Trophoblast cell (in vitro differentiated cells and primary cell): ENCODE measurements around the gene IMMP2L.
A peak's percentile ranks its signal among the peaks of the same experiment; 100 is the strongest.

ENCODE experiments used
- DNase-seq, 2 donors: peaks; one replicate each; pipeline ENCODE4 v3.0.0-alpha.2; 2016
- H2AFZ ChIP-seq: 2 replicates; pipeline ENCODE4 v1.6.1; 2013; ENCODE audit warnings: low read length, moderate library complexity, mild to moderate bottlenecking; ENCODE audit not compliant: insufficient read depth, poor library complexity
- H2AK5ac ChIP-seq: 2 replicates; pipeline ENCODE4 v1.6.1; 2013; ENCODE audit warnings: mild to moderate bottlenecking, low read length
- H2BK120ac ChIP-seq: 2 replicates; pipeline ENCODE4 v1.6.1; 2013; ENCODE audit warnings: low read length, mild to moderate bottlenecking, moderate library complexity; ENCODE audit not compliant: insufficient read depth, poor library complexity
- H2BK12ac ChIP-seq: 2 replicates; pipeline ENCODE4 v1.6.1; 2013; ENCODE audit warnings: mild to moderate bottlenecking, low read length, moderate library complexity
- H2BK5ac ChIP-seq: 2 replicates; pipeline ENCODE4 v1.6.1; 2013; ENCODE audit warnings: low read length, low read depth, moderate library complexity, mild to moderate bottlenecking; ENCODE audit not compliant: poor library complexity
- H3K14ac ChIP-seq: 2 replicates; pipeline ENCODE4 v1.6.1; 2013; ENCODE audit warnings: mild to moderate bottlenecking, low read length
- H3K18ac ChIP-seq: 2 replicates; pipeline ENCODE4 v1.6.1; 2013; ENCODE audit warnings: mild to moderate bottlenecking, low read length
- H3K23ac ChIP-seq: 2 replicates; pipeline ENCODE4 v1.6.1; 2013; ENCODE audit warnings: low read length
- H3K27ac ChIP-seq: 2 replicates; pipeline ENCODE4 v1.5.1; 2013; ENCODE audit warnings: low read depth, mild to moderate bottlenecking, inconsistent platforms, low read length, moderate library complexity
- H3K27me3 ChIP-seq: 2 replicates; pipeline ENCODE4 v1.6.1; 2013; ENCODE audit warnings: inconsistent platforms, mild to moderate bottlenecking, low read length, moderate library complexity; ENCODE audit not compliant: insufficient read depth
- H3K36me3 ChIP-seq, 2 experiments: 1 replicate in 1 of 2; 2 replicates in 1 of 2; pipeline ENCODE4 v1.6.1; 2013; ENCODE audit warnings: low read length in 2 of 2, mild to moderate bottlenecking in 2 of 2, moderate library complexity in 1 of 2; ENCODE audit not compliant: insufficient read depth in 2 of 2, control insufficient read depth in 1 of 2
- H3K4ac ChIP-seq: 2 replicates; pipeline ENCODE4 v1.6.1; 2013; ENCODE audit warnings: low read depth, mild to moderate bottlenecking, low read length, moderate library complexity
- H3K4me1 ChIP-seq, 2 experiments: 1 replicate in 1 of 2; 2 replicates in 1 of 2; pipeline ENCODE4 v1.6.1; 2013; ENCODE audit warnings: low read length in 2 of 2, mild to moderate bottlenecking in 2 of 2, moderate library complexity in 1 of 2; ENCODE audit not compliant: insufficient read depth in 2 of 2, control insufficient read depth in 1 of 2
- H3K4me2 ChIP-seq: 2 replicates; pipeline ENCODE4 v1.6.1; 2013; ENCODE audit warnings: inconsistent platforms, mild to moderate bottlenecking, low read length, moderate library complexity
- H3K4me3 ChIP-seq: 2 replicates; pipeline ENCODE4 v1.5.1; 2013; ENCODE audit warnings: mild to moderate bottlenecking, low read depth, low read length, inconsistent platforms
- H3K79me1 ChIP-seq: one replicate; pipeline ENCODE4 v1.6.1; 2013; ENCODE audit warnings: low read length
- H3K79me2 ChIP-seq: 2 replicates; pipeline ENCODE4 v1.6.1; 2013; ENCODE audit warnings: low read length, mild to moderate bottlenecking; ENCODE audit not compliant: control insufficient read depth, insufficient read depth, poor library complexity
- H3K9ac ChIP-seq: 2 replicates; pipeline ENCODE4 v1.6.1; 2013; ENCODE audit warnings: mild to moderate bottlenecking, low read length
- H3K9me3 ChIP-seq: 2 replicates; pipeline ENCODE4 v1.6.1; 2013; ENCODE audit warnings: low read depth, mild to moderate bottlenecking, control low read depth, inconsistent platforms, low read length; ENCODE audit not compliant: insufficient read depth
- H4K12ac ChIP-seq: 2 replicates; pipeline ENCODE4 v1.6.1; 2013; ENCODE audit warnings: low read depth, mild to moderate bottlenecking, low read length, moderate library complexity
- H4K8ac ChIP-seq: 2 replicates; pipeline ENCODE4 v1.6.1; 2013; ENCODE audit warnings: low read depth, mild to moderate bottlenecking, low read length, moderate library complexity
- H4K91ac ChIP-seq: one replicate; pipeline ENCODE4 v1.6.1; 2013; ENCODE audit warnings: low read depth, mild to moderate bottlenecking, low read length, moderate library complexity
- whole genome bisulfite sequencing: extraction: QIAGEN DNeasy Blood & Tissue Kit; methylation state at CpG from one replicate; pipeline ENCODE4 v1.1.7; 2013; ENCODE audit warnings: missing lambda C conversion rate; ENCODE audit not compliant: insufficient read length, insufficient coverage; ENCODE audit errors: extremely low coverage; 5-methylcytosine and 5-hydroxymethylcytosine counted together

The IMMP2L gene

DNA sequence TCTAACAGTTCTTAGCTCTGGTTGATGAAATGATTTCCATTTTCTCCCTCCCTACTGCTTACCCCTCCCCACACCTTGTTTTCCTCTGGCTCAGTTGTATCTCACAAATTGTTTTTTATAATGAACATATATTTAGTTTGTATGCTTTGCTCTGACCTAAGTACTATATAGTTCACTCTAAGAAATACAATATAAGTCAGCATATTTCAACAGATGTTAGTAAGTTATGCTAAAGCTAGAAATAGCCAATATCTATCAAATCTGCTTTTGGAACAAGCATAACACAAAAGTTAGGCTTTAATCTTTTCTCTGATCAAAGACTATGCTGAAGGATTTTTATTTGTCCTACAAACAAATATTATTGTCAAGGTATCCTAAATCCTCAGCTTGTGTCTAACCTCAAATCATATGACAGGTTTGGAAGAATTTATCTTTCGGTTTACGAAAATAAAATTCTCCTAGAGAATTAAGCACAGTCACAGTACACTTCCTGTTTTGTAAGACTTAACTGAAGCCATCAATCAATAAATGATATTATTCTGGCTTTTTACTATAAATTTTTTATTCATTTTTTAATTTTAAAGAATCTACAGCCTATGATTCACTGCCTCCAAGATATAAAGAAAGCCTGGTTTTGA, 67.0 kb downstream of the IMMP2L start:
- Histone ChIP-seq H2BK5ac (no peak overlapping the region), H3K14ac (no peak overlapping the region), H3K4me1 (no peaks in the 10 kb centered on the region), H3K9me3 (peaks cover 3% of the 10 kb centered on the region), H4K12ac (no peak overlapping the region), H3K4ac (no peak overlapping the region), H3K36me3 (no peaks in the 10 kb centered on the region), H3K79me2 (no peaks in the 10 kb centered on the region), H4K91ac (no peak overlapping the region), H3K18ac (no peak overlapping the region), H2AK5ac (no peak overlapping the region), H2BK12ac (no peak overlapping the region), H2BK120ac (no peak overlapping the region), H3K9ac (no peak overlapping the region), H3K4me2 (no peak overlapping the region), H3K27ac (no peak overlapping the region), H4K8ac (no peak overlapping the region), H3K4me3 (no peak overlapping the region), H3K27me3 (no peaks in the 10 kb centered on the region), H2AFZ (no peak overlapping the region), H3K79me1 (no peaks in the 10 kb centered on the region), H3K23ac (no peak overlapping the region)
- no CpG with 5 or more reads among the region's 2 CpGs for WGBS
- DNase-seq = no peak

- H3K36me3 ChIP-seq = no peaks in the 10 kb centered on the region
- H4K91ac ChIP-seq = no peak overlapping the region
- no CpG with 5 or more reads among the region's 2 CpGs for WGBS
- no peak overlapping the region for H3K14ac ChIP-seq
- no peaks in the 10 kb centered on the region for H3K79me1 ChIP-seq
- no peak overlapping the region for H3K4me2 ChIP-seq
- H3K27me3 ChIP-seq = no peaks in the 10 kb centered on the region
- H2AK5ac ChIP-seq = no peak overlapping the region
- no peak overlapping the region for H2BK12ac ChIP-seq
- H3K9ac ChIP-seq = no peak overlapping the region
- no peak overlapping the region for H2BK120ac ChIP-seq
- no peak overlapping the region for H2AFZ ChIP-seq
- no peak overlapping the region for H3K27ac ChIP-seq
- H3K4ac ChIP-seq = no peak overlapping the region
- no peak overlapping the region for H3K23ac ChIP-seq
- H4K12ac ChIP-seq = no peak overlapping the region
- H3K9me3 ChIP-seq = no peaks in the 10 kb centered on the region
- no peak overlapping the region for H4K8ac ChIP-seq
- no peaks in the 10 kb centered on the region for H3K4me1 ChIP-seq
- H3K4me3 ChIP-seq = no peak overlapping the region
- H3K79me2 ChIP-seq = no peaks in the 10 kb centered on the region
- H2BK5ac ChIP-seq = no peak overlapping the region
- no peak for DNase-seq
- H3K18ac ChIP-seq = no peak overlapping the region
Measured at GRCh38 chr7:111492234-111492633, 70.1 kb downstream of the IMMP2L start.

DNA sequence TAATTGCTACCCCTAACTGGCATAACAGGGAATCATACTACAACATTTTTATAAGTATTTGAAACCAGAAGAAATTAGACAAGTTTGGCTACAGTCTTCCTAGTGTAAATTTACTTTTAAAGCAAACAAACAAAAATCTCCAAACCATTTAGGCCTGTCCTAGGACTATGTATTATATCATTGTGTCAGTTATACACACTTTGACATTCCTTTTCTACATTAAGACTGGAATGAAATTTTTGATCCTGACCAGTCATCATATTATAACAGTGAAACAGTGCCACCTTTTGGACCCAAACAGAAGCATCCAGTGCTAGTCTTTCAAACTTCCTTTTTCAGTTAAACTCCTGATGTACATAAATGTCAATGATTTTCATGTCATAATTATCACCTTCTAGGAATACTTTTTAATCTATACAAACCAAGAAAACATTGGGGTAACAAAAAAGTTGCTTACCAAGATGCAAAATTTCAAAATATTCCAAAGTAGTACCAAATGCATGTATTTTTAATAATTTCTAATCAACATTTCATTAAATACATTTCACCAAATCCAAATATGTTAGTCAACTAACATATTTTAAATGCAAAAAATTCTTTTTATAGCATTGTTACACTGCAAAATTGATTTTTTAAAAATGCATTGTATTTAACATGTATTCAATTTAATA, 75.7 kb downstream of the IMMP2L start:
- Histone ChIP-seq H2AFZ (no peak overlapping the region), H3K4me1 (no peaks in the 10 kb centered on the region), H3K27ac (no peak overlapping the region), H3K18ac (no peak overlapping the region), H2AK5ac (no peak overlapping the region), H3K9ac (no peak overlapping the region), H3K4ac (no peak overlapping the region), H3K23ac (no peak overlapping the region), H3K79me2 (no peaks in the 10 kb centered on the region), H2BK12ac (no peak overlapping the region), H3K14ac (no peak overlapping the region), H3K79me1 (no peaks in the 10 kb centered on the region), H3K4me3 (no peak overlapping the region), H3K9me3 (no peaks in the 10 kb centered on the region), H4K8ac (no peak overlapping the region), H4K12ac (no peak overlapping the region), H3K27me3 (no peaks in the 10 kb centered on the region), H2BK5ac (no peak overlapping the region), H3K4me2 (no peak overlapping the region), H3K36me3 (no peaks in the 10 kb centered on the region), H2BK120ac (no peak overlapping the region), H4K91ac (no peak overlapping the region)
- DNase-seq = peak; percentile 11 to 74

GRCh38 chr7:111485701-111486380, 76.5 kb downstream of the IMMP2L start:
- H3K9me3 ChIP-seq = no peaks in the 10 kb centered on the region
- no peak overlapping the region for H3K18ac ChIP-seq
- no peak overlapping the region for H2BK5ac ChIP-seq
- DNase-seq = no peak
- no peak overlapping the region for H4K12ac ChIP-seq
- no peak overlapping the region for H3K23ac ChIP-seq
- no peak overlapping the region for H2AK5ac ChIP-seq
- no peak overlapping the region for H2AFZ ChIP-seq
- H2BK12ac ChIP-seq = no peak overlapping the region
- no peaks in the 10 kb centered on the region for H3K79me2 ChIP-seq
- WGBS = no CpG with 5 or more reads among the region's 4 CpGs
- no peaks in the 10 kb centered on the region for H3K4me1 ChIP-seq
- no peak overlapping the region for H4K91ac ChIP-seq
- H2BK120ac ChIP-seq = no peak overlapping the region
- no peak overlapping the region for H3K4me2 ChIP-seq
- no peak overlapping the region for H3K9ac ChIP-seq
- no peak overlapping the region for H4K8ac ChIP-seq
- H3K4me3 ChIP-seq = no peak overlapping the region
- H3K79me1 ChIP-seq = no peaks in the 10 kb centered on the region
- no peaks in the 10 kb centered on the region for H3K27me3 ChIP-seq
- H3K14ac ChIP-seq = no peak overlapping the region
- no peak overlapping the region for H3K27ac ChIP-seq
- no peaks in the 10 kb centered on the region for H3K36me3 ChIP-seq
- no peak overlapping the region for H3K4ac ChIP-seq
